GM18909 (cell line): ENCODE data around the gene VCAN.

Experiments used
- ATAC-seq: cut with Tn5 transposase; IDR thresholded peaks from one replicate; pipeline ENCODE4 v1.9.1; 2021; ENCODE audit warnings: mild to moderate bottlenecking; ENCODE audit not compliant: unreplicated experiment, poor library complexity

VCAN gene

DNA sequence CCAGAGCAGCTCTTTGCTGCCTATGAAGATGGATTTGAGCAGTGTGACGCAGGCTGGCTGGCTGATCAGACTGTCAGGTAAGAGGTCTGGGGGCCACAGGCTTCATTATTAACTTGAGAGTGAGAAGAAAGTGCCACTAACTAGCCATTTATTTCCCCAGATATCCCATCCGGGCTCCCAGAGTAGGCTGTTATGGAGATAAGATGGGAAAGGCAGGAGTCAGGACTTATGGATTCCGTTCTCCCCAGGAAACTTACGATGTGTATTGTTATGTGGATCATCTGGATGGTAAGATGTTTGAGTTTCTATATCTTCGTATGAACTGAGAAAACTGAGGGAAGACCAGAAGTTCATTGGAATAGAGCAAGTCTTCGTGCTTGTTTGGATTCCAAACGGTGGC lies 22.1 kb downstream of the VCAN start:
- no peak for ATAC-seq

DNA sequence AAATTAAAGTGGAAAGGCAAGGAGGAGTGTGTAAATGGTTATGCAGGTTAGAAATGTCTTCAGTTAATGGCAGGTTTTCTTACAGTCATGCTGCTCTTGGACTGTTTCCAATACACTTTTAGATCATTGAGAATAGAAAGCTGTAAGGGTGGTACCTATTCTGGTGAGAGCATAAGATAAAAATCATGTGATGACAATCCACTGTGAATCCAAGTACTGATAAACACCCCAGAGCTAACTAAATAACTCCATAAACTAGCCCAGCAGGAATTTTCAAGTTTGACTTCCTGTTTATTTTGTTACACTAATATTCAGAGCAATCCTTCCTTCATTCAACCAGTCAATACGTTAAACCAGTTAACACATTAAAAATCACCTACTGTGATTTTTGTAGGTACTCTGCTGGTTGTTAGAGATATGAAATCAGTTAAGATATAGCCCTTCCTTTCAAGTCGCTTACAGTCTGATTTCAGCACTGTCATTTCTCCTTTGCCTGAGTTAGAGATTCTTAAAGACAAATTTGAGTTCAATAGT lies 22.6 kb downstream of the VCAN start:
- ATAC-seq, result no peak

DNA sequence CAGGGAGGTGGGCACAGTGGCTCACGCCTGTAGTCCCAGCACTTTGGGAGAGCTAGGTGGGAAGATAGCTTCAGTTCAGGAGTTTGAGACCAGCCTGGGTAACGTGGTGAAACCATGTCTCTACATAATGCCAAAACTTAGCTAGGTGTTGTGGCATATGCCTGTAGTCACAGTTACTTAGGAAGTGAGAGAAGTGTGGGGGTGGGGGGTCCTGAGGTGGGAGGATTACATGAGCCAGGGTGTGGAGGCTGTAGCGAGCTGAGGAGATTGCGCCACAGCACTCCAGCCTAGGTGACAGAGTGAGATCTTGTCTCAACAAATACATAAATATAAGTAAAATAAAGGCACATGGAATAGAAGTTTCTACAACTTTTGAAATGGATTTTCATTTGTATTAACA lies 23.1 kb downstream of the VCAN start:
- no peak for ATAC-seq

DNA sequence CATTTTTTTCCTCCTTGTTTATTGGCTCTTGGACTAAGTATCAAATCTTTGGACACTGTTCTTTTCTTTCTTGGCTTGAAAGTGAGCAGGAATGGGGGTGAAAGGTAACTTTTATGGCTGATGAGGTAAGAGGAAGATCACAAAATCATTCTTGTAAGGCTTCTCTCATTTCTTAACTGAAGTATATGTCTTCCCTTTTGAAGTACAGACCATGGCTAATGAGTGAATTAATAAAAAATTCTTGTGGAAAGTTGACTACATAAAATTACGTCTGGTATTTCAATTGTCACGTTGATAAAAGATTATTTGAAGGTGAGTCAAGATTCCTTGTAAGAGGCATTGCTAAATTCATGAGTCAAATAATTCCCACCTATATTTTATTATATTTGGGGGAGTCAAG lies 25.1 kb downstream of the VCAN start:
- ATAC-seq, result no peak

DNA sequence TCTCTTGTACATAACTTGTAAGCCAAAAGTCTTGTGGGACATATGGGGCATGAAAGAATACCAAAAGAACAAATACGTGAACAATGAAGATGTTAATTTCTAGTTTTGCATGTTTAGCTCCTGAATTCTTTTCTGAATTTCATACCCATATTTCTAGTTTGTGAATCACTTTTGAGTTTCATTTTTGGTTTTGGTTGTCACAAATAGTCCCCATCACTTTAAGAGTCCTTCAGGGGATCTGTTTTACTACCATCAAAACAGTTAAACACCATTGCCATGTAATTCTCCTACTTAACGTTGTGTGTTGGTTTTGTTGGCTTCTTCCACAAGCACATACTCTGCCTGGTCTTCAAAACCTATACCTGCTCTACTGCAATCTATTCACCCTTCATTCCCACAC lies 27.0 kb downstream of the VCAN start:
- ATAC-seq, result peak; percentile 55

DNA sequence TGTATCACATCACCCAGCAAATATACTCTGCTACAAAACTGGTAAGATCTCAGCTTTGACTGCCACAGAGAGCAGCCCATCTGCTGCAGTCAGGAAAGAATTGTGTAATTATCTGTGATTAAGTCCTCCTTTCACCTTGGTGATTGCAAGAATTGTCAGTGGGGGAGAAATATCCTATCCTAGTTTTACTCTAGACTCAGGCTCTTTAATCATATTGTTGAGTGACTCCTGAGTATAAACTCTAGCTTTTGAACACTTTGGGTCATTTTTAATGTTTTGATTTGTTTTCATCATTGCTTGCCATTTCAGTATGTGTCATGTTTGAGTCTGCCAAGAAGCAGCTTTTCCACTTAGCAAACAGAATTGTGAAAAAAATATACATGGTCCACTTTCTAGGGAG lies 32.1 kb downstream of the VCAN start:
- no peak for ATAC-seq

DNA sequence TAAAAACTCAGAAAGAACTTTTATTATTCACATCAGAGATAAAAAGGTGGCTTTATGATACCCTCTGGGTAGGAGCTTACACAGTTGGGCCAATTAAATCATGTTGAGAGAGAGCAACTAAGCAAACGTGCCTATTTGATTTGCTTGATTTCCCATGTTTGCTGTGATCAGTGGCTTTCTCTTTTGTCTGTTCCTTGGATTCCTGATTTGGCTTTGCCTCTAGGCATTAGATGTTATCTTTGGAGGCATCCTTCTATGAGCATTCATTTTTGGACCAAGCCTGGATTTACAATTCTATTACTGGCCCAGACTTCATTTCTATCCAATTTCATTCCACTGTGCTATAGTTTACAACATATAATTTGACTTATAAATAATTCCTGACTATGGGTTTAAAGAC lies 35.9 kb downstream of the VCAN start:
- ATAC-seq, result no peak

DNA sequence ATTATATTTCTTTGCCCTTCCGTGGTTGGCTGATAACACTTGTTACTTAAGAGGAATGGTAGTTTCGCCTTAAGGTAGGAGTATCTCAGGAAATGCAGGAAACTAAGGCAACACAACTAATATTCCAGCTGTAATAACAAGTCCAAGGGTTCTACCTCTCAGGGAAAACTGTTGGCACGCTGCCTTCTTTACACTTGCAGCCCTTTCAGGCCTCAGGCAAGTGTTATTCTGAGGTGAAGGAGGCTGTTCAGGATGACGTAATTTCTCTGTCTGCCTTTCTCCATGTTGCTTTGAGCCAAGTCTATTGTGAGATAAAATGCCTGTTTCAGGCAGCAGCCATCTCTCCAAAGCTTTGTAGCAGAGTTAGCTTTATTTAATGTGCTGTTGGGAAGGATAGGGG lies 38.0 kb downstream of the VCAN start:
- no peak for ATAC-seq

DNA sequence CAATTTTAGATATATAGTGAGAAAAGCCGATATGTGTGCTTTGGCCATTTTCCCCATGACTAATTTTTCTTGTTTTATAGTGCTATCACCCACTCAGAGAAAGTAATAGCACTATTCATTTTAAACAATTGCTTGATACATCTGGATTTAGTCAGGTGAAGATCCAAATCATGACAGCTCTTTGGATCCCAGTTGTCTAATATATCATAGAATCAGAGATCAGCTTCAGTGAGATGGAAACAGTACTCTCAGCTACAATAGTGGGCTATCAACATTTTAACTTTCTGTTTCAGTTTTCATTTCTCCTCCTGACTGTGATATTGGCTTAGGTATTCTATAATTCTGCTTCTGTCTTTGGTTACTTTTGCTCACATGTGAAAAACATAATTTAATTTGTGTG lies 38.7 kb downstream of the VCAN start:
- ATAC-seq, result peak; percentile 93

- ATAC-seq, result no peak
Observed at GRCh38 chr5:83512061-83512745, 40.7 kb downstream of the VCAN start.

DNA sequence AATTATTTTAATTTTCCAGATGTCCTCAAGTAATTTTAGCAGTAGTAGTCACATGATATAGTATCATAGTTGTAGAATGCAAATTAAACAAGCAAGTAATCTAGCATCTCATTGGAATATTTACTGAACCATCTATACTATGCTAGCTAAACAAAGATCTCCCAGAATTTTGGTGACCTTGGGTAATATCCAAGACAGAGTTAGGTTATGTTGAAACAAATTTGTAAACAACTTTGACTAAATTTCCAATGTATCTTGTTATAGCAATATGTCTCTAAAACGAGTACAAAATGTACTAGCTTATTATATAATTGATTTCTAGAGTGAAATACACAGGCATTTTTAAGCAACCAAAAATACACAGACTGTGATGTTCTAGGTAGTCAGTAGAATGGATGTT lies 41.5 kb downstream of the VCAN start:
- ATAC-seq, result no peak

DNA sequence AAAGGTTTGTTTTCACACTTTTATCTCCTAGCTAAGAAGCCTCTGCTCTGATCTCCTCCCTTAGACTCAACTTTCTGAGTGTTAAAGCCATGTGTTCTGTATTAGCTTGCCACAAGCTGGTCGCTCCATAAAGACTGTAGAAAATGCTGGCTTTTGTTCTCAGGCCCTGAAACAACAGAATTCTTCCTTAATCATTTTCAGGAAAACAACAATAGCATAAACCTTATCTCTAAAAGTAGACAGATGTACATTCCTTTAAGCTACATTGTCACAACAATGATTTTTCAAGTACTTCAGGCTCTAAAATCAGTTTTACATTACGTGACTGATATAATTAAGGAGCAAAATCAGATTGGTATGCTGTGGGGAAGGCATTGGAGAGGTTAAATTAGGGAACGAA lies 41.9 kb downstream of the VCAN start:
- no peak for ATAC-seq

DNA sequence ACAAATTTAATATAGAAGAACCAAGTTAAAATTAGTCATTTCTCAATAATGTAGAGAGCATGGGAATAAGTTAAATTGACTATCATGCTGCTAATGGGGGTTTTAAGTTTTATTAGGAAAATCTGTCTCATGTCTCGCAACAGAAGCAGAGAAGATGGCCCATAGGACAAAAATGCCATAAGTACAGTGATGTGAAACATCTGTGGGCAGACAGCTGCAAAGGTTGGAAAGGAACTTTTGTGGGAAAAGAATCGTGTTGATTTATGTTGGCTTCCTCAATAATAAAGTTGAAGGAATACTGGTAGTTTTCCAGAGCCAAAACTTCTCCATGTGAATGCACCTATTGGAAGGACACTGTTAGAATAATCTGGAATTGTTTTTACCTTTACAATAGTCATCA lies 44.8 kb downstream of the VCAN start:
- no peak for ATAC-seq

DNA sequence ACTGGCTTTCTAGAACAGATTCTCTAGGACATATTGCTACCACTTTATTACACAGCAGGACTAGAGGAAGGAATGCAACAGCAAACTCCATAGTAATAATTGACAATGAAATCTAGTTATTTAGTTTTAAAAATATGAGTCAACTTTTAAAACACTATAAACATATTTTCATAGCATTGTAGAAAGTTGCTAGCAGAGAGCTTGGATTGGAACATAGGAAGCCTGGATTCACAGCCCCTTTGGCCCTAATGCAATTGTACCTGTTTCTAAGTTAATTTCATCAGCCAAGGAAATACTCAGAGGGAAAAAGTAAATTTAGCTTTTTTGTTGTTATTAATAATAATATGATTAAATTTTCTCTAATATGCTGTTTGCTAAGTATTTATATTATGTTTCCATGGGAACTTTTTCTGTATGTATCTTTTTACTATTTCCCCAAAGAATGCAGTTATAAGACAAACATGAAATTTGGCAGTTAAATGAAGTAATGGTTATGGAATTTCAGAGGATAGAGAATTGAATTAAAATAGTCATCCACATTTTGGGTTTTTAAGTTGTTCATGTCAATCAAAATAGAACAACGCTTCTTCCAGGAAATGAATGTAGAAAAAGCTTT lies 45.6 kb downstream of the VCAN start:
- no peak for ATAC-seq

- no peak for ATAC-seq
Observed at GRCh38 chr5:83517688-83518085, 46.1 kb downstream of the VCAN start.

- no peak for ATAC-seq
Observed at GRCh38 chr5:83518319-83519061, 46.9 kb downstream of the VCAN start.

GRCh38 chr5:83522446-83522845 lies 50.9 kb downstream of the VCAN start:
- no peak for ATAC-seq

GRCh38 chr5:83523929-83524328 lies 52.4 kb downstream of the VCAN start:
- no peak for ATAC-seq

DNA sequence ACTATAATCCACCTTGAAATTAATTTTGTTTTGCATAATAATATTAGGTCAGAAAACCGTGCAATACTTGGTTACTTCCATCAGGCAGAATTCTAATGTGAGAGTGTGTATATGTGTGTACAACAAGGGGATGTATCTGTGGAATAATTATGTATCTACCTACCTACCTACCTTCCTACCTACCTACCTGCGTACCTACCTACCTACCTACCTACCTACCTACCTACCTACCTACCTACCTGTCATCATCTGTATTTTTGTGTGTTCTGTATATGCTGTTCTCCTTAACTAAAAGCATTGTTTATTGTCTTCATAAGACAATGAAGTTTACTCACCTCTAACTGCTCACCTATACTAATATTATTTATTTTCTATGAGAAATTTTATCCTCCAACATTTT lies 52.8 kb downstream of the VCAN start:
- ATAC-seq, result no peak

- no peak for ATAC-seq
Observed at GRCh38 chr5:83524991-83525390, 53.4 kb downstream of the VCAN start.

- ATAC-seq, result peak; percentile 43
Observed at GRCh38 chr5:83526289-83526688, 54.7 kb downstream of the VCAN start.
